ENCODE results near the gene MCU.
A peak's percentile ranks its signal among the peaks of the same experiment; 100 is the strongest.

Gene MCU

DNA sequence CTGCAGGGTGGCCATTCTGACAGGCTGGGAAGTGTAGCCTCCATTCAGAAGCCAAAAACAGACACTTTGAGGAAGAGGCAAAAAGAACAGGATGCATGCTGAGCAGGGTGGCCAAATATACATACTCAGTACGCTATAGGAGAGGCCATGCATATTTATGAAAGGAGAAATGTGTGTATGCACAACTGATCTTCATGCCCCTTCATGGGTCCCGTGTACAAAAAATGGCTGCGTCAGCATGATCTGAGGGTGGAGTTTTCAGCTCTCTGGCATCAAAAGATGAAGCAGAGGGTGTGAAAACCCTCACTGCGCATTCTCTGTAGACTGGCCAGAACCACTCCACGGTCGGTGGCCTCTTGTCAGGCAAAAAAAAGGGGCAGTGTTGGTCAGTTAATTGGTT lies 166.1 kb downstream of the MCU start:
- DNase-seq (ENCODE audit: extremely low spot score), result no peak
- POLR2A ChIA-PET, result no interaction called here
- TF ChIP-seq, protein P1, sequence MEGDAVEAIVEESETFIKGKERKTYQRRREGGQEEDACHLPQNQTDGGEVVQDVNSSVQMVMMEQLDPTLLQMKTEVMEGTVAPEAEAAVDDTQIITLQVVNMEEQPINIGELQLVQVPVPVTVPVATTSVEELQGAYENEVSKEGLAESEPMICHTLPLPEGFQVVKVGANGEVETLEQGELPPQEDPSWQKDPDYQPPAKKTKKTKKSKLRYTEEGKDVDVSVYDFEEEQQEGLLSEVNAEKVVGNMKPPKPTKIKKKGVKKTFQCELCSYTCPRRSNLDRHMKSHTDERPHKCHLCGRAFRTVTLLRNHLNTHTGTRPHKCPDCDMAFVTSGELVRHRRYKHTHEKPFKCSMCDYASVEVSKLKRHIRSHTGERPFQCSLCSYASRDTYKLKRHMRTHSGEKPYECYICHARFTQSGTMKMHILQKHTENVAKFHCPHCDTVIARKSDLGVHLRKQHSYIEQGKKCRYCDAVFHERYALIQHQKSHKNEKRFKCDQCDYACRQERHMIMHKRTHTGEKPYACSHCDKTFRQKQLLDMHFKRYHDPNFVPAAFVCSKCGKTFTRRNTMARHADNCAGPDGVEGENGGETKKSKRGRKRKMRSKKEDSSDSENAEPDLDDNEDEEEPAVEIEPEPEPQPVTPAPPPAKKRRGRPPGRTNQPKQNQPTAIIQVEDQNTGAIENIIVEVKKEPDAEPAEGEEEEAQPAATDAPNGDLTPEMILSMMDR (IDR thresholded peaks at IDR 0.05; ENCODE audit: control extremely low read depth, extremely low read depth, low read depth, missing control alignments), result no peak
- CTCF ChIA-PET, result interaction anchor here (1.1 to 1.4 kb wide), 4 partner anchors 9 to 810 kb away, joined by 3 to 4 read pairs (median 3); no protein-coding TSS in a partner anchor

DNA sequence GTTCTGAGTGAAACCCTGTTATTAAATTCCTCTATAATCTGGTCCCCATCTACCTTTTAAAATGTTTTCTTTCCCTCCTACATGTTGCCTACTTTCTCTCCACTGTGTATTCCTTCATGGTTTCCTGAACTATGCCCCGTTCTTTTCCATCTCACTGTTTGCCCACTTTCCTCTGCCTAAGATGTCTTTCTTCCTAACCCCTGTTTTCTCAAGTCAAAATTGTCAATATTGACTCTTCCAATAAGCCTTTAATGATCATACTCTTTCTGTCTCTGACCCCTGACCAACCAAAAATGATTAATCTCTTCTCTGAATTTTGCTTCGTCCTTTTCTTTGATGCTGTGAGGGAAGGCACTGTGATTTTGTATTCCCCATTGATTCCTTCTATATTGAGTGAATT lies 171.0 kb downstream of the MCU start:
- POLR2A ChIA-PET, result no interaction called here
- TF ChIP-seq, protein P1 (IDR thresholded peaks at IDR 0.05; ENCODE audit: control extremely low read depth, extremely low read depth, low read depth, missing control alignments), result no peak
- CTCF ChIA-PET, result interaction anchor here (0.7 kb wide), 1 partner anchor 9 kb away, joined by 4 read pairs; no protein-coding TSS in a partner anchor
- no peak for DNase-seq (ENCODE audit: extremely low spot score)

DNA sequence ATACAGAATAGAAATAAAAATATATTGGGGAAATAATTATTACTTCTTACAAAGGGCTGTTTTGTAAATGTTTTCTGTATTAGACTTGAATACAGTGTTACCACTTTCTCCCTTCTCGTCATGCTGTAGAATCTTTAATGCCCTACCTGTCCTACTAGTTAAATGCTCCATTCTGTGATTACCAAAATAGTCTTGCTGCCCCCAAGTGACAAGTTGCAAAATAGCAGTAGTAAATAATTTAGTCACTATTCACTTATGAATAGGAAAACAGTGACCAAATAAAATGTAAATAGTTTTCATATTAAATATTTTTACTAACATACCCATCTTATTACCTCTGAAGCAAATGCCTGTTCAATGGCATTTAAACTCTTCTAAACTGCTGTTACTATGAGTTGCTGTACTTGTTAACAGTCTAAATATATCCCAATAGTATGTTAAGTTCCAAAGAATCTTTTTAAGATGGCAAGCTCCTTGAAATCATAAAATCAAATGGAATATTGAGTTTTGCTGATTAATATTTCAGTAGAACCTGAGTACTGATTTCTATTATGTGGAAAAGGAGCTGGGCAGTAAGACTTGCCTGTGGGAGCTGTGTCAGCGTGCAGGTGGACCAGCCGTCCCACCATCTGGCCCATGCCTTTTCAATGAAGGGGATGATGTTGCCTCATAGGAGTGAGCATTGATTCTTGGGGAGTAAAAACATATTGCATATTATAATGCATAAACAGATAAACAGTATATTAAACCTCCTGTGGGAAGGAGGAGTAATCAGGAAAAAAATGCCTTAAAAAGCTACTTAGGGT lies 183.5 kb downstream of the MCU start:
- DNase-seq (ENCODE audit: extremely low spot score), result peak; percentile 33

DNA sequence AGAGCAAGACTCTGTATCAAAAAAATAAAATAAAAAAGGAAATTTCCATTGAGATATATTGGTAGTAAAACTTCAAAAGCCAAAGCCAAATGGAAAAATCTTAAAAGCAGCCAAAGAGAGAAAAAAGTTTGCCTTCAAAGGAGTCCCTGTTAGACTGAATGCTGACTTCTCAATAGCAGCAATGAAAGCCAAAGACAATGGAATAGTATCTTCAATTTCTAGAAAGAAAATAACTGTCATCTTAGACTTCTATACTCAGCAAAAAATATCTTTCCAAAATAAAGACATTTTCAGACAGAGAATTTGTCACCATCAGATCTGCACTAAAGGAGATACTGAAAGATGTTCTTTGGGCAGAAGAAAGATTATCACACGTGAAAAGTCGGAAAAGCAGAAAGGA lies 187.3 kb downstream of the MCU start:
- POLR2A ChIA-PET, result interaction anchor here (0.6 kb wide), 1 partner anchor 691 kb away, joined by 10 read pairs; no protein-coding TSS in a partner anchor
- DNase-seq (ENCODE audit: extremely low spot score), result no peak
- TF ChIP-seq, protein P1 (IDR thresholded peaks at IDR 0.05; ENCODE audit: control extremely low read depth, extremely low read depth, low read depth, missing control alignments), result no peak
- CTCF ChIA-PET, result no interaction called here

More for the DNA sequence above, 183.5 kb downstream of the MCU start:
- ChIA-PET POLR2A (no interaction called here), CTCF (interaction anchor here (0.8 to 3.5 kb wide), 6 partner anchors 13 to 511 kb away, joined by 3 to 17 read pairs (median 4); no protein-coding TSS in a partner anchor)
- TF ChIP-seq, protein P1 (IDR thresholded peaks at IDR 0.05; ENCODE audit: control extremely low read depth, extremely low read depth, low read depth, missing control alignments), result peak; percentile 66

DNA sequence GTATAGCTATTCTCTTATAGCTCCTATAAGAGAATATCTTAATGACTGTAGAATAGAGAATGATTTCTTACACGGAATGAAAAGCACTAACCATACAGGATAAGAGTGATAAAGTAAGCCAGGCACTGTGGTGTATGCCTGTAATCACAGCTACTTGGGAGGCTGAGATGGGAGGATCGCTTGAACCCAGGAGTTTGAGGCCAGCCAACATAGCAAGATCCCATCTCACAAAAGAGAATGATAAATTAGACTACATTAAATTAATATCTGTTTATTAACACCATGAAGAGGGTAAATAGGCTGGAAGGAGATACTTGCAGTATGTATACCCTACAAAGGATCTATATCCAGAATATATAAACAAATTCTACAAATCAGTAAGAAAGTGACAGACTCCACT lies 189.3 kb downstream of the MCU start:
- TF ChIP-seq, protein P1 (IDR thresholded peaks at IDR 0.05; ENCODE audit: control extremely low read depth, extremely low read depth, low read depth, missing control alignments), result no peak
- ChIA-PET CTCF (interaction anchor here (1.3 to 1.6 kb wide), 2 partner anchors 9 to 13 kb away, joined by 3 to 5 read pairs; partner anchors contain the start of gene OIT3), POLR2A (no interaction called here)
- no peak for DNase-seq (ENCODE audit: extremely low spot score)

DNA sequence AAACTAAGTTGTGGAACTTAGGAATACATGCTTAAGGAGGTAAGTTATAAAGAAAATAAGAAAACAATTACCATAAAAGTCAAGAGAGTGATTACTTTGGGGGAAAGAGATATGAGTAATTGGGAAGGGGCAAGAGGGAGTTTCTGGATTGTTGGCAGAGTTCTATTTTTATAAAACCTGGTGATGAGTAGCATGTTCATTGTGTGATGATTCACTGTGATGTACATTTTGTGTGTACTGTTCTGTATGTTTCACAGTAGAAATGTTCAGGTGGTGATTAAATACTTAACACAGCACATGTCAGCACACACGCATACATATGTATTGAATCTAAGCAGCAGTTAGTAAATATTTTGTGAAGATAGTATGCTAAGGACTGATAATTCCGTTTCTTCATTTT lies 191.9 kb downstream of the MCU start:
- ChIA-PET CTCF (interaction anchor here (1.3 kb wide), 1 partner anchor 24 kb away, joined by 4 read pairs; no protein-coding TSS in a partner anchor), POLR2A (no interaction called here)
- TF ChIP-seq, protein P1 (IDR thresholded peaks at IDR 0.05; ENCODE audit: control extremely low read depth, extremely low read depth, low read depth, missing control alignments), result no peak
- no peak for DNase-seq (ENCODE audit: extremely low spot score)

All from GM10248 (cell line).